H1 (cell line): ENCODE data around the gene GZMA. TPM values are rescaled to one million over a fixed set of nuclear protein-coding genes. Genes with fewer than 3 reads are reported as not detected.
A peak's percentile ranks its signal among the peaks of the same experiment; 100 is the strongest.

Experiments
- CTCF ChIA-PET: fragments of 300-600 bp; sonication (Branson Sonifier 250); formaldehyde crosslinking; loops from one replicate; lab custom pipeline; 2021; ENCODE audit not compliant: partially characterized antibody; lab: Charles Lee
- POLR2A ChIA-PET: fragments of 300-600 bp; sonication (Branson Sonifier 250); formaldehyde crosslinking; loops from one replicate; lab custom pipeline; 2021; ENCODE audit warnings: inconsistent platforms; ENCODE audit not compliant: partially characterized antibody; lab: Charles Lee
- DNase-seq, 2 experiments: peaks; one replicate each; pipeline versions ENCODE4 v3.0.0 to v3.0.0-alpha.2; 2010 to 2022; ENCODE audit warnings: low spot score in 2 of 2, low read depth in 1 of 2, mixed read lengths in 1 of 2
- FAIRE-seq: peaks from 2 replicates; lab custom pipeline; 2011; peaks lifted over from hg19 to GRCh38; lab: Jason Lieb, UNC
- H2AFZ ChIP-seq: 2 replicates; pipeline ENCODE4 v1.8.1; 2012; ENCODE audit warnings: low read length, inconsistent platforms
- H2AK5ac ChIP-seq: 2 replicates; pipeline ENCODE4 v1.6.1; 2013; ENCODE audit warnings: low read depth, low read length
- H2BK120ac ChIP-seq: replicated peaks from 2 replicates; pipeline ENCODE3; 2013; ENCODE audit warnings: low read depth, low read length, inconsistent platforms
- H2BK12ac ChIP-seq: 2 replicates; pipeline ENCODE4 v1.6.1; 2013; ENCODE audit warnings: low read depth, low read length
- H2BK15ac ChIP-seq: 2 replicates; pipeline ENCODE4 v1.6.1; 2013; ENCODE audit warnings: low read length
- H2BK20ac ChIP-seq: 2 replicates; pipeline ENCODE4 v1.6.1; 2013; ENCODE audit warnings: low read length
- H2BK5ac ChIP-seq: 2 replicates; pipeline ENCODE4 v1.6.1; 2013; ENCODE audit warnings: low read depth, low read length
- H3K14ac ChIP-seq: 2 replicates; pipeline ENCODE4 v1.6.1; 2013; ENCODE audit warnings: inconsistent platforms; ENCODE audit not compliant: insufficient read length
- H3K18ac ChIP-seq: 2 replicates; pipeline ENCODE4 v1.6.1; 2013; ENCODE audit warnings: low read length; ENCODE audit errors: extremely low read depth
- H3K23ac ChIP-seq: 2 replicates; pipeline ENCODE4 v1.6.1; 2013; ENCODE audit warnings: inconsistent platforms; ENCODE audit not compliant: insufficient read length
- H3K23me2 ChIP-seq: 2 replicates; pipeline ENCODE4 v1.6.1; 2013; ENCODE audit warnings: low read depth, low read length
- H3K27ac ChIP-seq: 2 replicates; pipeline ENCODE4 v1.6.1; 2011; ENCODE audit warnings: low read depth, low read length, inconsistent platforms
- H3K27me3 ChIP-seq, 4 experiments: replicated peaks in 1 of 4; 1 replicate in 1 of 4; 2 replicates in 3 of 4; pipeline versions ENCODE4 v1.6.1 to v1.8.1; 2011 to 2013; ENCODE audit warnings: low read length in 3 of 4, mild to moderate bottlenecking in 3 of 4, inconsistent platforms in 2 of 4, mixed read lengths in 2 of 4, moderate library complexity in 1 of 4; ENCODE audit not compliant: control insufficient read depth in 3 of 4, insufficient read depth in 3 of 4; ENCODE audit errors: extremely low read depth in 1 of 4
- H3K36me3 ChIP-seq, 4 experiments: 2 replicates each; pipeline versions ENCODE4 v1.6.1 to v1.8.1; 2011 to 2013; ENCODE audit warnings: mild to moderate bottlenecking in 4 of 4, low read length in 3 of 4, moderate library complexity in 2 of 4, control low read depth in 1 of 4, inconsistent platforms in 1 of 4; ENCODE audit not compliant: insufficient read depth in 4 of 4, control insufficient read depth in 2 of 4
- H3K4ac ChIP-seq: replicated peaks from 2 replicates; pipeline ENCODE3; 2013; ENCODE audit warnings: low read length, low read depth, mixed read lengths, inconsistent platforms; ENCODE audit not compliant: insufficient read length
- H3K4me1 ChIP-seq, 4 experiments: replicated peaks in 1 of 4; 1 replicate in 1 of 4; 2 replicates in 3 of 4; pipeline versions ENCODE4 v1.6.1 to v1.8.1; 2011 to 2013; ENCODE audit warnings: low read length in 3 of 4, inconsistent platforms in 2 of 4, mixed read lengths in 1 of 4; ENCODE audit not compliant: insufficient read depth in 4 of 4, control insufficient read depth in 3 of 4
- H3K4me2 ChIP-seq, 2 experiments: 2 replicates each; pipeline versions ENCODE4 v1.6.1 to v1.8.1; 2011 to 2013; ENCODE audit warnings: low read depth in 2 of 2, low read length in 2 of 2, control low read depth in 1 of 2, inconsistent platforms in 1 of 2, mild to moderate bottlenecking in 1 of 2; ENCODE audit not compliant: insufficient read depth in 1 of 2
- H3K4me3 ChIP-seq, 4 experiments: fragments of 200-600, 300-600 bp in 1 of 4; sonication (generic), shearing (Covaris generic), sonication (Bioruptor Twin) in 1 of 4; 2 replicates each; pipeline versions ENCODE4 v1.5.1 to v1.8.1; 2011 to 2016; ENCODE audit warnings: low read length in 4 of 4, low read depth in 3 of 4, control low read depth in 2 of 4, inconsistent platforms in 2 of 4, mild to moderate bottlenecking in 2 of 4, mixed read lengths in 1 of 4, moderate library complexity in 1 of 4; ENCODE audit not compliant: insufficient read depth in 2 of 4; ENCODE audit errors: extremely low read depth in 1 of 4
- H3K56ac ChIP-seq: replicated peaks from 2 replicates; pipeline ENCODE3; 2013; ENCODE audit warnings: low read depth, mild to moderate bottlenecking, mixed read lengths, low read length, inconsistent platforms; ENCODE audit not compliant: insufficient read length
- H3K79me1 ChIP-seq: 2 replicates; pipeline ENCODE4 v1.6.1; 2013; ENCODE audit warnings: low read depth, low read length, control low read depth
- H3K79me2 ChIP-seq, 2 experiments: 2 replicates each; pipeline versions ENCODE4 v1.6.1 to v1.8.1; 2012 to 2013; ENCODE audit warnings: low read length in 2 of 2, mild to moderate bottlenecking in 2 of 2, inconsistent platforms in 1 of 2; ENCODE audit not compliant: insufficient read depth in 2 of 2, control insufficient read depth in 1 of 2
- H3K9ac ChIP-seq, 4 experiments: replicated peaks in 1 of 4; 1 replicate in 1 of 4; 2 replicates in 3 of 4; pipeline versions ENCODE4 v1.6.1 to v1.8.1; 2011 to 2013; ENCODE audit warnings: low read depth in 3 of 4, low read length in 3 of 4, control low read depth in 2 of 4, mild to moderate bottlenecking in 2 of 4, moderate library complexity in 2 of 4, inconsistent platforms in 1 of 4; ENCODE audit errors: extremely low read depth in 1 of 4
- H3K9me3 ChIP-seq, 2 experiments: 2 replicates each; pipeline versions ENCODE4 v1.6.1 to v1.8.1; 2012 to 2013; ENCODE audit warnings: mild to moderate bottlenecking in 2 of 2, moderate library complexity in 2 of 2, control low read depth in 1 of 2, inconsistent platforms in 1 of 2, low read depth in 1 of 2, low read length in 1 of 2, mixed read lengths in 1 of 2; ENCODE audit not compliant: insufficient read depth in 2 of 2
- H4K20me1 ChIP-seq, 2 experiments: replicated peaks in 1 of 2; 2 replicates each; pipeline versions ENCODE3 to v1.8.1; 2011 to 2013; ENCODE audit warnings: inconsistent platforms in 2 of 2, low read length in 2 of 2, mild to moderate bottlenecking in 1 of 2; ENCODE audit not compliant: insufficient read depth in 2 of 2, control insufficient read depth in 1 of 2
- H4K5ac ChIP-seq: 2 replicates; pipeline ENCODE4 v1.6.1; 2013; ENCODE audit warnings: low read length, low read depth, mixed read lengths, inconsistent platforms; ENCODE audit not compliant: insufficient read length
- H4K8ac ChIP-seq: 2 replicates; pipeline ENCODE4 v1.8.0; 2013; ENCODE audit warnings: mild to moderate bottlenecking, moderate library complexity, low read length, inconsistent platforms; ENCODE audit not compliant: insufficient read depth; ENCODE audit errors: extremely low read depth
- H4K91ac ChIP-seq: replicated peaks from 2 replicates; pipeline ENCODE3; 2013; ENCODE audit warnings: low read length, mixed read lengths, inconsistent platforms; ENCODE audit not compliant: insufficient read length
- EGR1 ChIP-seq: IDR thresholded peaks from 2 replicates; pipeline ENCODE4 v1.6.1; 2011; ENCODE audit warnings: low read depth, low read length, borderline replicate concordance
- WGBS, 2 experiments: shearing (Covaris generic) in 1 of 2; methylation state at CpG; one replicate each; pipeline versions ENCODE4 v1.1.6 to v1.1.7; 2013 to 2015; ENCODE audit warnings: low lambda C conversion rate in 2 of 2, mixed read lengths in 2 of 2, inconsistent platforms in 1 of 2, low coverage in 1 of 2, missing lambda C conversion rate in 1 of 2; ENCODE audit not compliant: insufficient replicate concordance in 2 of 2, insufficient coverage in 1 of 2, insufficient read length in 1 of 2; ENCODE audit errors: extremely low coverage in 1 of 2, missing lambda C conversion rate in 1 of 2; 5-methylcytosine and 5-hydroxymethylcytosine counted together
- polyA plus RNA-seq, 7 experiments: library from polyadenylated mRNA; depleted of rRNA in 3 of 7; stranded (reverse) in 5 of 7; unstranded in 2 of 7; fragments of >200 nt in 5 of 7; fragments of 200-250 nt in 2 of 7; gene quantifications; 1 replicate in 5 of 7; 2 replicates in 1 of 7; 4 replicates in 1 of 7; pipeline versions ENCODE4 v1.2.1 to v1.2.3, GENCODE V29; 2011 to 2013; ENCODE audit warnings: missing spikeins in 2 of 7, mixed read lengths in 2 of 7
- total RNA-seq: library from RNA; stranded (reverse); fragmentation: NEBNext Ultra II Directional; extraction: Animal tissue kit (Norgen Biotek cat#: 25700); gene quantifications from 2 replicates; pipeline ENCODE4 v1.2.1, GENCODE V29; 2021
- TF ChIP-seq, protein P1 (sequence below), 3 experiments: IDR thresholded peaks; 1 replicate in 2 of 3; 2 replicates in 1 of 3; pipeline versions ENCODE4 v1.5.1 to v1.6.1; 2011; ENCODE audit warnings: low read length in 3 of 3, mild to moderate bottlenecking in 3 of 3, inconsistent platforms in 2 of 3, low read depth in 1 of 3, moderate library complexity in 1 of 3; ENCODE audit not compliant: insufficient read depth in 1 of 3; ENCODE audit errors: control extremely low read depth in 1 of 3

Gene GZMA
- total and polyA plus RNA-seq, 2 of the 8 experiments (the other 6 are each of a cell fraction or from before 2014, with no cell fraction given) = not detected

DNA sequence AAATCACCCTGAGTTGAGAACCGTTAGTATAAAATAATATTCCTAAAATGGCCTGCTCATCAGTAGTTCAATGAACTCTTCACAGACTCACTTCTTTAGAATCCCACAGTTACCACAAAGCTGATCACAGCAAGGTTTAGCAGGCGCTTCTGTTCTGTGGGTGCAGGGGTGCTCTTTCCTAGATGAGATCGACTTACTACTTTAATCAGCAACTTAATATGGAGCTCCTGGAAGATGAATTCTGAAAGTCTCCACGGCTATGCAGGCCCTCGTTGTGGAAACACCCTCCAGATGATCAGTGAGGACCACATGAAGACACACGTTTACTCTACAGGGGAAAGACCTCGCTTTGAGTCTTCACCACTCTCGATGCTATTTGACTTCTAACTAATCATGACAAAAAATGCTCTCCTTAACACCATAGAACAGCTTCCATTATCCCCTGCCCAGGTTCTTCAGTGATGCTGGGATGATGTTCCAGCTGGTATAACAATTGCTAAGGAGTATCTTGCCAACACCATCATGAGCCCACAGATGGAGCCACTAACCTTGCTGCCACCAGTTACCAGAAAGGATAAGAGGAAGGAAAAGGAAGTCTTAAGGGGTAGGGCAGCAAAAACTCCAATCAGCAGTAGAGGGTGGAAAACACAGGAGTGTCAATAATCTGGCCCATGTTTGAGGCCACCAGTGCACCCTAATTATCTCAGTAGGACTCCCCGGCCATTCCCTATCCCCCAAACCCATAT lies 39.7 kb downstream of the GZMA start:
- Histone ChIP-seq H3K23ac (no peak overlapping the region), H4K20me1 (no peaks in the 10 kb centered on the region), H3K79me2 (no peaks in the 10 kb centered on the region), H3K18ac (no peak overlapping the region), H3K4me2 (no peak overlapping the region), H3K4me1 (no peaks in the 10 kb centered on the region), H3K9me3 (no peaks in the 10 kb centered on the region), H3K27ac (no peak overlapping the region), H3K56ac (no peak overlapping the region), H3K9ac (no peak overlapping the region), H4K5ac (no peak overlapping the region), H2BK120ac (no peak overlapping the region), H2BK5ac (no peak overlapping the region), H3K4ac (no peak overlapping the region), H2BK15ac (no peak overlapping the region), H2BK12ac (no peak overlapping the region), H2AFZ (no peak overlapping the region), H3K27me3 (no peaks in the 10 kb centered on the region), H2BK20ac (no peak overlapping the region), H2AK5ac (no peak overlapping the region), H3K36me3 (no peaks in the 10 kb centered on the region), H3K79me1 (no peaks in the 10 kb centered on the region), H3K4me3 (no peak overlapping the region), H4K8ac (no peak overlapping the region), H4K91ac (no peak overlapping the region), H3K14ac (no peak overlapping the region), H3K23me2 (no peaks in the 10 kb centered on the region)
- TF ChIP-seq EGR1 = no peak
- TF ChIP-seq, protein P1, sequence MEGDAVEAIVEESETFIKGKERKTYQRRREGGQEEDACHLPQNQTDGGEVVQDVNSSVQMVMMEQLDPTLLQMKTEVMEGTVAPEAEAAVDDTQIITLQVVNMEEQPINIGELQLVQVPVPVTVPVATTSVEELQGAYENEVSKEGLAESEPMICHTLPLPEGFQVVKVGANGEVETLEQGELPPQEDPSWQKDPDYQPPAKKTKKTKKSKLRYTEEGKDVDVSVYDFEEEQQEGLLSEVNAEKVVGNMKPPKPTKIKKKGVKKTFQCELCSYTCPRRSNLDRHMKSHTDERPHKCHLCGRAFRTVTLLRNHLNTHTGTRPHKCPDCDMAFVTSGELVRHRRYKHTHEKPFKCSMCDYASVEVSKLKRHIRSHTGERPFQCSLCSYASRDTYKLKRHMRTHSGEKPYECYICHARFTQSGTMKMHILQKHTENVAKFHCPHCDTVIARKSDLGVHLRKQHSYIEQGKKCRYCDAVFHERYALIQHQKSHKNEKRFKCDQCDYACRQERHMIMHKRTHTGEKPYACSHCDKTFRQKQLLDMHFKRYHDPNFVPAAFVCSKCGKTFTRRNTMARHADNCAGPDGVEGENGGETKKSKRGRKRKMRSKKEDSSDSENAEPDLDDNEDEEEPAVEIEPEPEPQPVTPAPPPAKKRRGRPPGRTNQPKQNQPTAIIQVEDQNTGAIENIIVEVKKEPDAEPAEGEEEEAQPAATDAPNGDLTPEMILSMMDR (IDR thresholded peaks at IDR 0.05; ENCODE audit: control extremely low read depth in 1 of 3, insufficient read depth in 1 of 3, low read depth in 1 of 3, low read length in 3 of 3) = peak in 1 of 3 experiments; percentile 28; a peak in 1 of 4 replicates
- no peak for DNase-seq
- no peak for FAIRE-seq
- ChIA-PET CTCF (interaction anchor here (0.7 to 3.4 kb wide), 8 partner anchors 10 to 237 kb away, joined by 3 to 13 read pairs (median 8); partner anchors contain the start of gene GPX8), POLR2A (interaction anchor here (1.3 kb wide), 2 partner anchors 18 to 26 kb away, joined by 3 to 6 read pairs; partner anchors contain the start of gene GPX8)
- 91% methylated on average over 9 of the region's 9 CpGs; no CpG with 5 or more reads in 1 of the 2 experiments for WGBS, 2 experiments
